HL-60 (cell line): ENCODE data around the gene FZD4.
"Not testable (repeated sequence)": the region's sequence is repeated elsewhere in the genome, so short reads cannot be mapped to it uniquely, and the experiment has no call there.

ENCODE experiments used
- GABPA ChIP-seq: IDR thresholded peaks from 2 replicates; pipeline ENCODE4 v1.6.1; 2012; ENCODE audit warnings: low read depth
- POLR2AphosphoS5 ChIP-seq: IDR thresholded peaks from 2 replicates; pipeline ENCODE4 v1.6.1; 2012; ENCODE audit warnings: low read depth
- TF ChIP-seq, protein P1 (sequence below): IDR thresholded peaks from one replicate; pipeline ENCODE4 v1.5.1; 2011; ENCODE audit warnings: low read length, control low read depth, inconsistent platforms; ENCODE audit not compliant: insufficient read depth
- TF ChIP-seq, protein P2 (sequence below): IDR thresholded peaks from 2 replicates; pipeline ENCODE4 v1.6.1; 2012; ENCODE audit warnings: low read depth; ENCODE audit not compliant: insufficient replicate concordance

DNA sequence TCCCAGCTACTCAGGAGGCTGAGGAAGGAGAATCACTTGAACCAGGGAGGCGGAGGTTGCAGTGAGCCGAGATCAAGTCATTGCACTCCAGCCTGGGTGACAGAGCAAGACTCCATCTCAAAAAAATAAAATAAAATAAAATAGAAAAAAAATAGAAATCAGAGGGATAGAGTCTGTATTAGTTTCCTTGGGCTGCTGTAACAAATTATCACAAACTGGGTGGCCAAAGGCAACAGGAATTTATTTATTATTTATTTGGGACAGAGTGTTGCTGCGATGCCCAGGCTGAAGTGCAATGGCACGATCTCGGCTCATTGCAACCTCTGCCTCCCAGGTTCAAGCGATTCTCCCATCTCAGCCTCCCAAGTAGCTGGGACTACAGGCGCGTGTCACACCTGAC, 11.7 kb downstream of the FZD4 start:
- TF ChIP-seq, protein P1, sequence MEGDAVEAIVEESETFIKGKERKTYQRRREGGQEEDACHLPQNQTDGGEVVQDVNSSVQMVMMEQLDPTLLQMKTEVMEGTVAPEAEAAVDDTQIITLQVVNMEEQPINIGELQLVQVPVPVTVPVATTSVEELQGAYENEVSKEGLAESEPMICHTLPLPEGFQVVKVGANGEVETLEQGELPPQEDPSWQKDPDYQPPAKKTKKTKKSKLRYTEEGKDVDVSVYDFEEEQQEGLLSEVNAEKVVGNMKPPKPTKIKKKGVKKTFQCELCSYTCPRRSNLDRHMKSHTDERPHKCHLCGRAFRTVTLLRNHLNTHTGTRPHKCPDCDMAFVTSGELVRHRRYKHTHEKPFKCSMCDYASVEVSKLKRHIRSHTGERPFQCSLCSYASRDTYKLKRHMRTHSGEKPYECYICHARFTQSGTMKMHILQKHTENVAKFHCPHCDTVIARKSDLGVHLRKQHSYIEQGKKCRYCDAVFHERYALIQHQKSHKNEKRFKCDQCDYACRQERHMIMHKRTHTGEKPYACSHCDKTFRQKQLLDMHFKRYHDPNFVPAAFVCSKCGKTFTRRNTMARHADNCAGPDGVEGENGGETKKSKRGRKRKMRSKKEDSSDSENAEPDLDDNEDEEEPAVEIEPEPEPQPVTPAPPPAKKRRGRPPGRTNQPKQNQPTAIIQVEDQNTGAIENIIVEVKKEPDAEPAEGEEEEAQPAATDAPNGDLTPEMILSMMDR = not testable (repeated sequence)
- TF ChIP-seq POLR2AphosphoS5, GABPA: not testable (repeated sequence)
- TF ChIP-seq, protein P2, sequence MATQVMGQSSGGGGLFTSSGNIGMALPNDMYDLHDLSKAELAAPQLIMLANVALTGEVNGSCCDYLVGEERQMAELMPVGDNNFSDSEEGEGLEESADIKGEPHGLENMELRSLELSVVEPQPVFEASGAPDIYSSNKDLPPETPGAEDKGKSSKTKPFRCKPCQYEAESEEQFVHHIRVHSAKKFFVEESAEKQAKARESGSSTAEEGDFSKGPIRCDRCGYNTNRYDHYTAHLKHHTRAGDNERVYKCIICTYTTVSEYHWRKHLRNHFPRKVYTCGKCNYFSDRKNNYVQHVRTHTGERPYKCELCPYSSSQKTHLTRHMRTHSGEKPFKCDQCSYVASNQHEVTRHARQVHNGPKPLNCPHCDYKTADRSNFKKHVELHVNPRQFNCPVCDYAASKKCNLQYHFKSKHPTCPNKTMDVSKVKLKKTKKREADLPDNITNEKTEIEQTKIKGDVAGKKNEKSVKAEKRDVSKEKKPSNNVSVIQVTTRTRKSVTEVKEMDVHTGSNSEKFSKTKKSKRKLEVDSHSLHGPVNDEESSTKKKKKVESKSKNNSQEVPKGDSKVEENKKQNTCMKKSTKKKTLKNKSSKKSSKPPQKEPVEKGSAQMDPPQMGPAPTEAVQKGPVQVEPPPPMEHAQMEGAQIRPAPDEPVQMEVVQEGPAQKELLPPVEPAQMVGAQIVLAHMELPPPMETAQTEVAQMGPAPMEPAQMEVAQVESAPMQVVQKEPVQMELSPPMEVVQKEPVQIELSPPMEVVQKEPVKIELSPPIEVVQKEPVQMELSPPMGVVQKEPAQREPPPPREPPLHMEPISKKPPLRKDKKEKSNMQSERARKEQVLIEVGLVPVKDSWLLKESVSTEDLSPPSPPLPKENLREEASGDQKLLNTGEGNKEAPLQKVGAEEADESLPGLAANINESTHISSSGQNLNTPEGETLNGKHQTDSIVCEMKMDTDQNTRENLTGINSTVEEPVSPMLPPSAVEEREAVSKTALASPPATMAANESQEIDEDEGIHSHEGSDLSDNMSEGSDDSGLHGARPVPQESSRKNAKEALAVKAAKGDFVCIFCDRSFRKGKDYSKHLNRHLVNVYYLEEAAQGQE = not testable (repeated sequence)
